Measurements from ENCODE around the gene MAGI2.

Gene MAGI2

DNA sequence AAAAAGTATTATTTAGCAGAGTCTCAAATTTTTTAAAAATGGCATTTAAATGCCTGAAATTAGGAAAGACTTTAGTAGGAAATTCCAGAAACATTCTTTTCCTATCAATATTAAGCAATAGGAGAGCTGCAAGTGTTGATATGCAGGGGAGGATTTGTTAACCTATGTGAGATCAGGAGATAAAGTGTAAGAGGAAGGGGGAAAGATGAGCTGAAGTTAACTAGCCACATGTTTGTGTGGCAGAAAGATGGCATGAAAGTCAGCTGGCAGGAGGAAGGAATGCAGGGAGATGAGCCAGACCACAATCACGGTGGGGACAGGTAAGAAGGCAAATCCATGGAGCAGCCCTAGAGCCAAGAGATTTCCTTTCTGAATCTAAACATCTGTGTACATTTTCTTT lies 303.6 kb downstream of the MAGI2 start:
- no peaks in the 10 kb centered on the region for H3K36me3 Mint-ChIP-seq (ENCODE audit: low read depth)
- H3K4me3 Mint-ChIP-seq = no peak overlapping the region
- peaks cover 13% of the 10 kb centered on the region for H3K9me3 Mint-ChIP-seq
- intact Hi-C loops (cut with micrococcal nuclease) = loop anchor here (10.0 kb wide), 1 partner anchor 65 kb away; no protein-coding TSS in a partner anchor
- H3K4me1 Mint-ChIP-seq (ENCODE audit: low read depth) = no peaks in the 10 kb centered on the region
- no peaks in the 10 kb centered on the region for H3K27me3 Mint-ChIP-seq
- no peak overlapping the region for H3K27ac Mint-ChIP-seq

DNA sequence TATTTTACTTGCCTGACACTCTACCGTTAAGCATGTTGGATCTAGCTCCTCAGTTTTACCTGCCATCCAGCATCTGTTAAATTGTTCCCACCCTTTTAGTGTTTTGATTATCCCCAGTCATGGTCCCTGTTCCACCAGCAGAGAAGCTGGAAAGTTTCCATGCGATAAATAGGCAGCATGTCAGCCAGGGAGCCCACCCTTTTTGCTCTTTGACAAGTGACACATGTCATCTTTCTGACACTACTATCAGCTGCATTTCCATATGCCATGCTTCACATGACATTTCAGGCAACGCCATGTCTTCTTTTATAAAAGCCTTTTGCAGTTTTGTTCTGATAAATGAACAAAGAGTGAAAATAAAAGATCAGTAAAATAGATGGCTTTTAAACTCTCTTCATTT lies 310.8 kb downstream of the MAGI2 start:
- H3K4me1 Mint-ChIP-seq (ENCODE audit: low read depth) = no peaks in the 10 kb centered on the region
- H3K4me3 Mint-ChIP-seq = no peak overlapping the region
- H3K9me3 Mint-ChIP-seq = peaks cover 5% of the 10 kb centered on the region
- intact Hi-C loops (cut with micrococcal nuclease) = no loop called here
- no peaks in the 10 kb centered on the region for H3K27me3 Mint-ChIP-seq
- H3K27ac Mint-ChIP-seq = no peak overlapping the region
- no peaks in the 10 kb centered on the region for H3K36me3 Mint-ChIP-seq (ENCODE audit: low read depth)

DNA sequence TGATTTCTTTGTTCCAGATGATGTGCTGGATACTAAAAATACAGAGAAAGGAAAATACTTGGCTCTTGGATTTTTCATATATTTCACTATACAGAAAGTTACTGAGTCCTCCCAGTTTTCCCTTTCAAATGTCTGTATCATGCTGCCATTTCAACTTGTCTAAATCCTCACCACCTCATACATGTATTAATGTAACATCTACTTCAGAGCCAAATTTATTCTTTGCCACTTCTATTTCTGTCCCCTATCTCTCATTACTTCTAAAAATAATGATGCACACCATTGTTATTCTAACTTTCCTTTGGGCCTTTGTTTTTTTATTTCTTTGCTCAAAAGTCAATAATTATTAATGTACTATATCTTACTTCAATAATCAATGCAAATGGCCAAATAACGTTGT lies 312.2 kb downstream of the MAGI2 start:
- H3K36me3 Mint-ChIP-seq (ENCODE audit: low read depth) = no peaks in the 10 kb centered on the region
- H3K27ac Mint-ChIP-seq = no peak overlapping the region
- intact Hi-C loops (cut with micrococcal nuclease) = no loop called here
- no peaks in the 10 kb centered on the region for H3K27me3 Mint-ChIP-seq
- H3K9me3 Mint-ChIP-seq = peaks cover 11% of the 10 kb centered on the region
- no peak overlapping the region for H3K4me3 Mint-ChIP-seq
- no peaks in the 10 kb centered on the region for H3K4me1 Mint-ChIP-seq (ENCODE audit: low read depth)

DNA sequence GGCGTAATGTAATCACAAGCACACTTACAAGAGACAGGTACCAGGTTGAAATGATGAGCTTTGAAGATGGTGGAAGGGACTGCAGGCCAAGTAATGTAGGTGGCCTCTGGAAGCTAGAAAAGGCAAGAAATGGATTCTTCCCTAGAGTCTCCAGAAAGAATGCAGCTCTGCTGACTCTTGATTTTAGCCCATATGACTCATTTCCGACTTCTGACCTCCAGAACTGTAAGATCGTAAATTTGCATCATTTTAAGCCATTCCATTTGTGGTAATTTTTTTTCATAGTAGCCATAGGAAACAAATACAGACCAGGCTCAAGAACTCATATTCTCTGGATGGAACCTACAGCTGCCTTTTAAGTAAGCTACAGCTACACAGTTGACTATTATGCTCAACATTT lies 315.5 kb downstream of the MAGI2 start:
- intact Hi-C loops (cut with micrococcal nuclease) = no loop called here
- Mint-ChIP-seq H3K27me3 (no peaks in the 10 kb centered on the region), H3K4me1 (ENCODE audit: low read depth) (no peaks in the 10 kb centered on the region), H3K36me3 (ENCODE audit: low read depth) (no peaks in the 10 kb centered on the region), H3K4me3 (no peak overlapping the region), H3K27ac (no peak overlapping the region), H3K9me3 (peaks cover 22% of the 10 kb centered on the region)

DNA sequence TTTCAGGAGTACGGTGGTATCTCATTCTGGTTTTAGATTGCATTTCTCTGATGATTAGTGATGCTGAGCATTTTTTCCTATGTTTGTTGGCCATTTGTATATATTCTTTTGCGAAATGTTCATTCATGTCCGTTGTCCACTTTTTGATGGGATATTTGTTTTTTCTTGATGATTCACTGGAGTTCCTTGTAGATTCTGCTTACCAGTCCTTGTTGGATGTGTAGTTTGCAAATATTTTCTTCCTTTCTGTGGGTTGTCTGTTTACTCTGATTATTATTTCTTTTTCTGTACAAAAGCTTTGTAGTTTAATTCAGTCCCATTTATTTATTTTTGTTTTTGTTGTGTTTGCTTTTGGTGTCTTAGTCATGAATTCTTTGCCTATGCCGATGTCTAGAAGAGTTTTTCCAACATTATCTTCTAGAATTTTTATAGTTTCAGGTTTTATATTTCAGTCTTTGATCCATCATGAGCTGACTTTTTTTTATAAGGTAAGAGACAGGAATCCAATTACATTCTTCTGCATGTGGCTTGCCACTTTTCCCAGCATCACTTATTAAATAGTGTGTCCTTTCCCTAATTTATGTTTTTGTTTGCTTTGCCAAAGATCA lies 320.5 kb downstream of the MAGI2 start:
- H3K4me3 Mint-ChIP-seq = no peak overlapping the region
- no peaks in the 10 kb centered on the region for H3K4me1 Mint-ChIP-seq (ENCODE audit: low read depth)
- H3K27ac Mint-ChIP-seq = no peak overlapping the region
- H3K9me3 Mint-ChIP-seq = peaks cover 28% of the 10 kb centered on the region
- intact Hi-C loops (cut with micrococcal nuclease) = no loop called here
- H3K36me3 Mint-ChIP-seq (ENCODE audit: low read depth) = no peaks in the 10 kb centered on the region
- H3K27me3 Mint-ChIP-seq = no peaks in the 10 kb centered on the region

DNA sequence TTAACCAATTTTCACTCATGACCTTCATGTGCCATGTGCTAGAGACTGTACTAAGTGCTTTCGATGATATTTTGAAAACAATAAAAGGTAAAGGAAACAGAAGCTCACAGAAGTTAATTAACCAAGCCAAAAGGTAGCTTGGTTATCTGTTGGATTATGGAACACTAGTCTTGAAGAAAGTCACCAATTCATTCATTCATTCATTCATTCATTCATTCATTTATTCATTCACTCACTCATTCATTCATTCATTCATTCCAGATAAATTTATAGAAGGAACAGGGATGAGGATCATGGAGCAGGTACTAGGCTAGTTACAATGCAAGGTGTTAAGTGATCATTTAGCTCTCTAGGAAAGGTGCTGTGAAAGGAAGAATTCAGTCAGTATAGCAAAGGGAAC lies 322.8 kb downstream of the MAGI2 start:
- no peak overlapping the region for H3K27ac Mint-ChIP-seq
- intact Hi-C loops (cut with micrococcal nuclease) = no loop called here
- no peaks in the 10 kb centered on the region for H3K27me3 Mint-ChIP-seq
- no peaks in the 10 kb centered on the region for H3K36me3 Mint-ChIP-seq (ENCODE audit: low read depth)
- no peaks in the 10 kb centered on the region for H3K4me1 Mint-ChIP-seq (ENCODE audit: low read depth)
- H3K4me3 Mint-ChIP-seq = no peak overlapping the region
- H3K9me3 Mint-ChIP-seq = peaks cover 19% of the 10 kb centered on the region

DNA sequence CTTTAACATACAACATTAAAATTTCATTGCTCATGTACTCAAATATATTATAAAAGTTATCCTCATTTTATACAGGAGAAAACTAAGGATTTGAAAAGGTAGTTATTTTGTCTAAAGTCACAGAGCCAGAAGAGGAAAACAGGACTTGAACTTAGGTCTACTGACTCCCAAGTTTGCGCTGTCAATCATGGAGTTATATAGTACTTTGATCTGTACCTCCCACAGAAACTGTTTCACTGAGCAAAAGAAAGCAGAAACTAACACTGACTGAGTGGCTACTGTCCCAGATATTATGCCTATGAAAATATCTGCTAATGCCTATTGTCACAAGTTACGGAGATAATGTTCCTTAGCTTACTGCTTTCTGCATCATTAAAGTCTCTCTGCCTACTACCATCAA lies 329.1 kb downstream of the MAGI2 start:
- Mint-ChIP-seq H3K27me3 (no peaks in the 10 kb centered on the region), H3K4me3 (no peak overlapping the region), H3K9me3 (peaks cover 14% of the 10 kb centered on the region), H3K36me3 (ENCODE audit: low read depth) (no peaks in the 10 kb centered on the region), H3K4me1 (ENCODE audit: low read depth) (no peaks in the 10 kb centered on the region), H3K27ac (no peak overlapping the region)
- intact Hi-C loops (cut with micrococcal nuclease) = no loop called here

DNA sequence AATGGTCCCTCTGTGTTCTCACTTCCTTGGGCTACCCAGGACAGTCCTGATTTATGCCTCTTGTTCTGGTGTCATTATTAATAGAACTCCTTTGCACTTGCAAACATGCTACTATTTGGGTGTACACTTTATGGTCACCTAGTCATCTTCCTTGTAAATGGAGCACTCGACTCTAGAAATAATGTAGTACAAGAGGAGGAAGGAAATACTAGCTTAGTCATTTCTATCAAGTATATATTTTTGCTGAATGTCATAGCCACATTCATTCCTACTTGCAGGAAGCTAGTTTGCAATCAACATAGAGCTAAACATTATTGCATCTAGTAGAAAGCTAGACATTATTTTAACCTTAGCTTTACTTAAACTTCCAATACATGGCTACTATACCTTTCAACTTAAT lies 335.3 kb downstream of the MAGI2 start:
- Mint-ChIP-seq H3K36me3 (ENCODE audit: low read depth) (no peaks in the 10 kb centered on the region), H3K4me1 (ENCODE audit: low read depth) (no peaks in the 10 kb centered on the region), H3K9me3 (no peaks in the 10 kb centered on the region), H3K4me3 (no peak overlapping the region), H3K27me3 (no peaks in the 10 kb centered on the region), H3K27ac (no peak overlapping the region)
- intact Hi-C loops (cut with micrococcal nuclease) = no loop called here

DNA sequence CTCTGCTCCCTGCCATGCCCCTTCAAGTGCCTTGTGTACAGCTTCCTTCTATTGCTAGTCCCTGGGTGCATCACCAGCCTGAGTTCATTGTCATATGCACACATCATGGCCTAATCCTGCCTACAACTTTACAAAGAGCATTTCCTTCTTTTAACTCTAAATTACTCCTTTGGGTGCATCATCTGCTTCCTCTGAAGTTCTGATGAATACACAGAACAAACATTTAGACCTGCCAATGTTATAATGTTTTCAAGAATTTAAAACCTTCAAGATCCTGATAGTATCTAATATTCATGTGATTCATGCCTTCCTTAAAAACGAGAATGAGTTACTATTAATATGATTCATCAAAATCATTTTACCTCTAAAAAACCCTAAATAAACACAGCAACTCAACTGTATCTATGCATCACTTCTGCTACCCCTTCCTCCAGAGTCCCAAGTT lies 357.1 kb downstream of the MAGI2 start:
- Mint-ChIP-seq H3K4me3 (no peak overlapping the region), H3K27me3 (peaks cover 1% of the 10 kb centered on the region), H3K36me3 (ENCODE audit: low read depth) (no peaks in the 10 kb centered on the region), H3K4me1 (ENCODE audit: low read depth) (no peaks in the 10 kb centered on the region), H3K27ac (no peak overlapping the region), H3K9me3 (no peaks in the 10 kb centered on the region)
- intact Hi-C loops (cut with micrococcal nuclease) = no loop called here

DNA sequence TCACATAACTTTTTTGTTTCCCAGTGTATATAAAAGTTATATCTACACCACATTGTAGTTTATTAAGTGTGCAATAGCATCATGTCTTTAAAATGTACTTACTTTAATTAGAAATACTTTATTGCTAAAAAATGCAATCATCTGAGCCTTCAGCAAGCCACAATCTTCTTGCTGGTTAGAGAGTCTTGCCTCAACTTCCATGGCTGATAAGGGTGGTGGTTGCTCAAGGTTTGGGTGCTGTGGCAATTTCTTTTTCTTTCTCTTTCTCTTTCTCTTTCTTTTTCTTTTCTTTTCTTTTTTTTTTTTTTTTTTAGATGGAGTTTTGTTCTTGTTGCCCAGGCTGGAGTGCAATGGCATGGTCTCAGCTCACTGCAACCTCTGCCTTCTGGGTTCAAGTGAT lies 360.0 kb downstream of the MAGI2 start:
- Mint-ChIP-seq H3K36me3 (ENCODE audit: low read depth) (no peaks in the 10 kb centered on the region), H3K4me1 (ENCODE audit: low read depth) (no peaks in the 10 kb centered on the region), H3K4me3 (no peak overlapping the region), H3K27ac (no peak overlapping the region), H3K27me3 (peaks cover 7% of the 10 kb centered on the region), H3K9me3 (peaks cover 10% of the 10 kb centered on the region)
- intact Hi-C loops (cut with micrococcal nuclease) = no loop called here

DNA sequence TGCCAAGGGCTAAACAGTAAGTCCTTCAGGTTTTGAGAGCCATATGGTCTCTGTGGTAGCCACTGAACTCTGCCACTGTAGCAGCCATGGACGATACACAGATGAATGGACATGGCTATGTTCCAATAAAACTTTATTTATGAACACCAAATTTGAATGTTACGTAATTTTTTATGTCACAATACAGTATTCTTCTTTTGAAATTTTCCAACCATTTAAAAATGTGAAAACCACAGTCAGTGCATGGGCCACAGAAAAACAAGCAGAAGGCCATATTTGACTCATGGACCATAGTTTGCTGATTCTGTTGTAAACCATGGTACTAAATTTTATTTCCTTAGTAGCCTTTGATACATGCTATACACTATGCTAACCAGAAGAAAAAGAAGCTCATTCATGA lies 361.8 kb downstream of the MAGI2 start:
- Mint-ChIP-seq H3K4me1 (ENCODE audit: low read depth) (no peaks in the 10 kb centered on the region), H3K27ac (no peak overlapping the region), H3K36me3 (ENCODE audit: low read depth) (no peaks in the 10 kb centered on the region), H3K4me3 (no peak overlapping the region), H3K9me3 (peaks cover 14% of the 10 kb centered on the region), H3K27me3 (peaks cover 13% of the 10 kb centered on the region)
- intact Hi-C loops (cut with micrococcal nuclease) = no loop called here

DNA sequence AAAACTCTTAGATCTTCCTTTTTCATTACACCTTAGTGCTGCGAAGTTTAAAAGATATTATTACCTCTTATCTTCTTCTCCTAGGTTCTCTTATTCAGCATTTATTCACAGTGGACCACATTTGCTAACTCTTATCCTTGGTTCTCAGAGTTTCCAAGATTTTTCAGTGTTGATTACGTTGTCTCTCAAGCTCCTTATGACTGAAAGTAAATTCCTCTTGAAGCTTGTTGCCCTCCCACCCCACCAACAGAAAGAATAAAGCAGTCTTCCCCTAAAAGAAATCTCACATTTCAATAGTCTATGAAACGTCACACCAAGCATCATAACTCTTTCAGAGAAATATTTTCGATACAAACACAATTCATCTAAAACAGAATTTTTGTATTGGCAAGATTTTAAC lies 362.5 kb downstream of the MAGI2 start:
- H3K9me3 Mint-ChIP-seq = peaks cover 14% of the 10 kb centered on the region
- no peak overlapping the region for H3K4me3 Mint-ChIP-seq
- H3K4me1 Mint-ChIP-seq (ENCODE audit: low read depth) = no peaks in the 10 kb centered on the region
- no peak overlapping the region for H3K27ac Mint-ChIP-seq
- peaks cover 13% of the 10 kb centered on the region for H3K27me3 Mint-ChIP-seq
- no peaks in the 10 kb centered on the region for H3K36me3 Mint-ChIP-seq (ENCODE audit: low read depth)
- intact Hi-C loops (cut with micrococcal nuclease) = no loop called here

DNA sequence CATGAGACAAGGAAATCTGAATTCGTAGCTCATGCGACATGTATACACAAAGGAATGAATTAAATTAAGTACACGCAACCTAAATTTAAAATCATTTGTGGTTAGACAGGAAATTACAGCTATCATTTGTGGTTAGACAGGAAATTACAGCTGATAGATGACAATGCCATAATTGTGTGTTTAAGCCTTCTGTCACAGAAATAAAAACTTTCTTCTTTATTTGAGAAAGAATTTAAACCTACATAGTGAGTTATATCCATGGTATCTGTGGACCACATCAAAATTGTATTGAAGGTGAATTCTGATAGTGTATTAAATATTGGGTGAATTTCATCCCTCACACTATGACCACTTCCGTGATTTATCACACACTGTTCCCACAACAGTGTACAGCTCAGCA lies 362.9 kb downstream of the MAGI2 start:
- no peaks in the 10 kb centered on the region for H3K4me1 Mint-ChIP-seq (ENCODE audit: low read depth)
- H3K27me3 Mint-ChIP-seq = peaks cover 13% of the 10 kb centered on the region
- H3K9me3 Mint-ChIP-seq = peaks cover 14% of the 10 kb centered on the region
- no peak overlapping the region for H3K4me3 Mint-ChIP-seq
- no peak overlapping the region for H3K27ac Mint-ChIP-seq
- no peaks in the 10 kb centered on the region for H3K36me3 Mint-ChIP-seq (ENCODE audit: low read depth)
- intact Hi-C loops (cut with micrococcal nuclease) = no loop called here

DNA sequence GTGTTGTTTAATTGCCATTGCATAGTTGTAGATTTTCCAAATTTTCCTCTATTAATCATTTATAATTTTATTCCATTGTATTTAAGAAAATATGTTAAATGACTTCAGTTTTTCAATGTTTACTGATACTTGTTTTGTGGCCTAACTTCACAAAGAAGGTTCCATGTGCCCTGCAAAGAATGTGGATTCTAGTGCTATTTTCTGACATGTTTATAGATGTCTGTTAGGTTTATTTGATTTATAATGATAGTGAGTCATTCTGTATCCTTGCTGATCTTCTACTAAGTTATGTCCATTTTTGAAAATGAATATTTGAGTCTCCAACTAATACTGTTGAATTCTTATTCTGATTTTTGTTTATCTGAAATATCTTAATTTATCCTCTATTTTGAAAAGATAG lies 369.0 kb downstream of the MAGI2 start:
- intact Hi-C loops (cut with micrococcal nuclease) = no loop called here
- no peaks in the 10 kb centered on the region for H3K36me3 Mint-ChIP-seq (ENCODE audit: low read depth)
- H3K9me3 Mint-ChIP-seq = peaks cover 14% of the 10 kb centered on the region
- peaks cover 12% of the 10 kb centered on the region for H3K27me3 Mint-ChIP-seq
- no peaks in the 10 kb centered on the region for H3K4me1 Mint-ChIP-seq (ENCODE audit: low read depth)
- H3K4me3 Mint-ChIP-seq = no peak overlapping the region
- H3K27ac Mint-ChIP-seq = no peak overlapping the region

DNA sequence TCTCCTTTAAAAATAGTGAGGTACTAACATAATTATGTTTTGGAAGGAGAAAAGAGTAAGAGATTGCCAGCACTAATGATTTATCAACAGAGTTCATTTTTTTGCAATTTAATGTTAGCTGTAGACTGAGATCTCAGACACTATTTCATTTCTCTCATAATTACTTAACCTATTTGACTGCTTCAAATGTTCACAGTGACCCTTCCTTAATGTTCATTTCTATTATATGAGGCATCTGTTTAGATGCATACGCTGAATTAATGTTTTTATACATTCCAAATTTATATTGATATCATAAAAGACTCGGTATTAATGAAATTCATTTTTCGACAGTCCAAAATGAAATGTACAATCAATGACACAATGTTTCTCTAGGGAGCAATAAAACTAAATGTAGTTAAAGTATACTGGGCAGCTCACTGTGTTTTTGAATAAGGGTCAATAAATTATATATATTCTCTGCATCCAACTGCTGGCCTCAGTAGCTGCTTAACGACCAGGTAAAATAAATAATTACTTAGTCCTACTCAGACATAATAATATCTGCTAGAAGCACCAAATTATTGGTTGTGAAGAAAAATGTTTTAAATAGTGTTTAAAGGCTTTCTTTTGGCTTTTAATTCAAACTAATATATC lies 373.4 kb downstream of the MAGI2 start:
- Mint-ChIP-seq H3K27me3 (no peaks in the 10 kb centered on the region), H3K4me1 (ENCODE audit: low read depth) (no peaks in the 10 kb centered on the region), H3K36me3 (ENCODE audit: low read depth) (no peaks in the 10 kb centered on the region)

More for the DNA sequence above, 373.4 kb downstream of the MAGI2 start:
- Mint-ChIP-seq H3K27ac (no peak overlapping the region), H3K9me3 (no peaks in the 10 kb centered on the region), H3K4me3 (no peak overlapping the region)
- intact Hi-C loops (cut with micrococcal nuclease) = no loop called here
